Measurements from ENCODE around the gene ST7.

Gene ST7

DNA sequence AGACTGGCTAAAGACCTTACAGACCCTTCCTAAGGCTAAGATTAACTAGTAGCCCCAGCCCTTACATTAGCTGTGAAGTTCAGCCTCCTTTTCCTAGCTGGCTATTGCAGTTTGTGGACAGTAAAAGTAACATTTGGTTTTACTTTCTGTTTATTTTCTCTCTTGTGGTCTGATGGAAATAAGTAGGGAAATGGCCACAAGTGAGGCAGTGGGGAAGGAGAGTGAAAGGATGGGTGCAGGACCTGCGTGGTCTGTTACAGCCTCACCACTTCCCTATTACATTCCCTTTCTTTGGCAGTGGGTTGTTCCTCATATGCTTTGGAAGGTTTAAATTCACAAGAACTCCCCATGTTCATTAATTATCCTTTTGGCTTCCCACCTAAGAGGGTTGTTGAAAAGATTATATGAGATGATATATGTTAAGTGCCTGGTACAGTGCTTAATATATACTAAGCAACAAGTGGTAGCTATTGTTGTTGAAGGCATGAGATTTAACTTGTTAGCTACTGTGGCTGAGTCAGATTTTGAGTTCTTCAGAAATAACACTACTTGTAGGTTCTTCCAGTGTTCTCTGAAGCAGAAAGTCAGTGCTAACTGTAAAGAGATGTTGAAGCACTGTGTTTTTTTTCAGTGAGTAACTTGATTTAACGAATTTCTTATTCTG lies 181.7 kb downstream of the ST7 start:
- DNase-seq, result peak; percentile 30

DNA sequence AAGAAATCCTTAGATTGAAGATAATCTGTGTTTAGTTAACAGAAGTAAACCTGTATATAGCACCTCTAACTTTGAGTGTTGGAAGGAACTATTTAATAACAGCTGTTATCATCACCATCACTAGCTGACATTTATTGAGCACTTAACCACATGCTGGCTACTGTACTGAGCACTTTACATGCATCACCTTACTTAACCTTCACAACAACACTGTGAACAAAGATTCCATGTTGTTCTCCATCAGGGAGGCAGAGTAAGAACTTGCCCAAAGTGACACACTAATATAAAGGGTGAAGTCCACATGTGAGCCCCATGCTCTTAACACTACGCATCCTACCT lies 182.2 kb downstream of the ST7 start:
- DNase-seq, result no peak

DNA sequence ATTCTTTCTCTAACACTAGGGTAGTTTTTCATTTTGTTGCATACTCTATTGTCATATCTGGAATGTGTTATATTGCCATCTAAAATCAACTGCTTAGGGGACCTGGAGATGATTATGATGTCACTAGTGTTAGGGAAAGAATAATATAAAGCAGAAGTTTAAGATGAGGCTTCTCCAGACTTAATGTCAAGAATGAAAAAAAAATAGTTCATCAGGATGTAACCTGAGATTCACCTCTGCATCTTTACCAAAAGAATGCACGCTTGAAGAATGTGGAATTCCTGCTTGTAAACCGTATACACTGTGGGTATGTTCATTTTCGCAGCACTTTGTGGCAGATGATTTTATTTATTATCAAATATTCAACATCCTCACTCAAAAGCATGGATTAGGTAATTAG lies 184.6 kb downstream of the ST7 start:
- no peak for DNase-seq

DNA sequence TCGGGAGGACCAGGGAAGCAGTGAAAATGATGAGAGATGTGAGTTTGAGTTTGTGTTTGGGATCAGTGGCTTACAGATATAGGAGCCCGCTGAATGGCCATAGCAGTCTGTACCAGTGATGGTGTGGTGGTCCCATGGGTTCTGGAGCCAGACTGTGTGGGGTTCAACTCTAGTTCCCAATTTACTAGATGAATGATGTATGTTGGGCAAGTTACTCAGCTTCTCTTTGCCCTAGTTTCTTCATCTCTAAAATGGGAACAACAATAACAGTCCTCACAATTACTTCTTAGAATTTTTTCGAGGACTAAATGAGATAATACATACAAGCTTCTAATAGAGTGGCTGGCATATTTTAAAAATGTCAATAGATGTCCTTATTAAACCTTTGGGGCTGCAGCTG lies 185.2 kb downstream of the ST7 start:
- DNase-seq, result no peak

DNA sequence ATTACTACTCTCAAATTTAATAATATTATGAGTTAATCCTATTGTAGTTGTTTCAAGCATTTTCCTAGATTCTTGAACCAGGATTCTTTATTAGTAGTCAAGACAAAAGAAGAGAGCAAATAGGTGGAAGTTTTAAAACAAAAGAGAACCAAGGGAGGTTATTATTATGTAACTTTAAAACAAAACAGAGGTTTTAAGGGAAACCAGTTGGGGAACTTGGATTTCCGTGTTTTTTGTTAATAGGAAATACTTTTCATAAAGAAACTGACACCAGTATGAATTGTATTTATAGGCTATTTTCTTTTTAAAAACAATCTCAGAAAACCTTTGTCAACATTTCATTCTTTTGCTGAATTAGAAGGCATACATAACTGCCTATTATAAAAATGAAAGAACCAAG lies 185.7 kb downstream of the ST7 start:
- no peak for DNase-seq

DNA sequence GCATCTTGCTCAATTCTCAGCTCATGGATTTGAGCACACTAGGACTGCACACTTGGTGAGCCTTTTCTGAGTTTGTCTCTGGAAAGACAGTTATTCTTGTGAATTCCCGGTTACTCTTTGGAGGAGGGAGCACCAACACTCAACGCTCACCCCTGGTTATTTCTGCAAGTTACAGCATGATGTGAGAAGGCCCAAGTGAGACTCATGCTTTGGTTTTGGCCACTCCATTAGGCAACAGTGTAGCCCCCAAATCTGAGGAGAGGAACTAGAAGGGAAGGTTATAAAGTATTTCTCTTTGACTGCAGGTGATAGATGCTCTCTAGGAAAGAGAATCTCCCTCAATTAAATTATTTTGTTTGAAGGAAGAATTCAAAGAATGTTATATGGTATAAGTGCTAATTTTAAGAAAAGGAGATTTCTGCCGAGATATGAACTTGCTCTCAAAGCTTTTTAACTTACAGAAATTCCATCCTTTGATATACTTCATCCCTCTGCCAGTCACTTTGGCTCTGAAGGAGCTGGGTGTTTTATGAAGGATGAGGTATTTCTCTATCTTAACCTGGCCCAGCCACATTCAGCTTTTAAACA lies 186.2 kb downstream of the ST7 start:
- DNase-seq, result no peak

DNA sequence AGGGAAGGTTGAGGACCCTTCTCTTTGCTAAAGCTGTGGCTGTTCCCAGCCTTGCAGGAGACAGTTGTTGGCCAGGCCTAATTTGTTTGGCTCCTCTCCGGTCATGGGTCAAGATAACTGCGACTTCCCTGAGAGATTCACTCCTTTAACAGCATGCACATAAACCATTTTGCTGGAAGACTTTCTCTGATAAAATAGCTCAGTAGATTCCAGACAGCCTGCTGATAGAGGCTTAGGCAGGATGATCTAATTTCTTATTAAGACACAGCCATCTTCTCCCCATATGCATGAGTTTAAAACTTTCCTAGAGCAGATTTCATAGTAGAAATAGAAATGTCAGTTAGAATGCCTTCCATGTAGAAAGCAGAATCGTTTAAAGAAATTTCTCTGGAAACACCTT lies 187.6 kb downstream of the ST7 start:
- DNase-seq, result no peak

DNA sequence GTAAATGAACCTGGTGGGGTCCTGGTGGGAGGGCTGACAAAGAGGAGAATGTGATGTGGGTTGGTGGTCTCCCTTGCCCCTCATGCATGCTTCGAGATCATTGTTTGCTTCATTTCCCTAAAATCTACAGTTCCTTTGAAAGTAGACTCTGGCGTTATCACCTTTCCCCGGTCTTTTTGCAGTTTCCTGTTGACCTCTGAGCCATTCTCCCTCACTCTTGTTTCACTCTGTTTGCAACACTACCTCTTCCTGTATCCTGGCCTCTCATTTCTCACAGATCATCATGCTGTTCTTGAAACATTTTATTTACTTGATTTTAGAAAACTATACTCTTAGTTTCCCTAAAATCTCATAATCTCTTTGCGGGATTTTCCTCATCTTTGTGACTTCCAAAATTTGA lies 189.8 kb downstream of the ST7 start:
- DNase-seq, result no peak

DNA sequence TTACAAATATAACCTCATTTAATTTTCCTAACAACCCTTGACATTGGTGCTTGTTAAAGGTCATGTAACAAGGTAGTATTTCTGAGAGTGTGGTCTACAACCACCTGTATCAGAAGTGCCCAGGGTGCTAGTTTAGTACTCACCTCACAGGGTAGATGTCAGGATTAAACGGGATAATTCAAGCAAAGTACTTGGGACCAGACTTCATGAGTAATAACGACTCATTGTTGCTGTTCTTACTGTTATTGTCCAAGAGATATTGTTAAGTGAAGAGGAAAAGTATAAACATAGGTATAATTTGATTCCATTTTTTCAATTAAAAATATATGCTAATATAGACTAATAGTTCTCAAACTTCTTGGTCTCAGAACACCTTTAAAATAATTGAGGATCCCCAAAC lies 190.3 kb downstream of the ST7 start:
- DNase-seq, result no peak

DNA sequence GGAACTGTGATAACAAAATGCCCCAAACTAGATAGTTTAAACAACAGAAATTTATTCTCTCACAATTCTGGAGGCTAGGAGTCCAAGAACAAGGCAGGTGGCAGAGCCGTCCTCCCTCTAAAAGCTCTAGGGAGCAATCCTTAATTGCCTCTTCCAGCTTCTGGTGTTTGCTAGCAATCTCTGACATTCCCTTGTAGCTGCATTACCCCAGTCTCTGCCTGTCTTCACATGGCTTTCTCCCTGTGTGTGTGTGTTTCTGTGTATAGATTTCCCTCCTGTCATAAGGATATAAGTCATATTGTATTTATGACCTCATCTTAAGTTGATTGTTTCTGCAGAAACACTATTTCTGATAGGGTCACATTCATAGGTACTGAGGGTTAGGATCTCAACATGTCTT lies 192.0 kb downstream of the ST7 start:
- no peak for DNase-seq

DNA sequence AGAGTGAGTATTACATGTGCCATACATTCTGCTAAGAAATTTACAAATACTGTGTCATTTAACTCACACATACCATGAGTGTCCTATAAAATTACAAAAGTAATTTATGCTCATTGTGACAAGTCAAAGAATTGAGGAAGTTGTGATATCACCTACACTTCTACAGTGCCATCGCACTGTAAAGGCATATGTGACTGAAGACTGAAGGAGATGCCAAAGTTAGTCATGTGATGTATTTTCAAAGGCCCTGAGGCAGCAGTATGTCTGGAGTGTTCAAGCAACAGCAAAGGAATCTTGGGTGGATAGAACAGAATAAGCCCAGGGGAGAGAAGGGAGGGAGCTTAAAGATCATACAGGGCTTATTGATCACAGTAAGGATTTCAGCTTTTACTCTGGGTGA lies 192.8 kb downstream of the ST7 start:
- no peak for DNase-seq

DNA sequence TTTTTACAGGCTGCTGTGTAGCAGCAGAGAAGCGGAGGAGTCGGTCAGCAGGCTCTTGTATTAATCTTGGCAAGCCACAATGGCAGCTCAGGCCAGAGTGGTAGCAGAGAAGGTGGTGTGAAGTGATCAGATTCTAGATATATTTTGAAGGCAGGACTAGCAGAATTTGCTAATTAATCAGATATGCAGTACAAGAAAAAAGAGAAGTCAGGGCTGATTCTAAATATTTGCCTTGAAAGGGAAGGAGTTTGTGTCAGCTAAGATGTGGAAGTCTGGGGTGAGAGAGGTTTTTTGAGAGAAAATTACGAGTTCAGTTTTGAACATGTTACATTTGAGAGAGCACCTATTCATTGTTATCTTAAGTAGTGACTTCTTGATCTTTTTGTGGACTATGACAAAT lies 193.2 kb downstream of the ST7 start:
- DNase-seq, result no peak

DNA sequence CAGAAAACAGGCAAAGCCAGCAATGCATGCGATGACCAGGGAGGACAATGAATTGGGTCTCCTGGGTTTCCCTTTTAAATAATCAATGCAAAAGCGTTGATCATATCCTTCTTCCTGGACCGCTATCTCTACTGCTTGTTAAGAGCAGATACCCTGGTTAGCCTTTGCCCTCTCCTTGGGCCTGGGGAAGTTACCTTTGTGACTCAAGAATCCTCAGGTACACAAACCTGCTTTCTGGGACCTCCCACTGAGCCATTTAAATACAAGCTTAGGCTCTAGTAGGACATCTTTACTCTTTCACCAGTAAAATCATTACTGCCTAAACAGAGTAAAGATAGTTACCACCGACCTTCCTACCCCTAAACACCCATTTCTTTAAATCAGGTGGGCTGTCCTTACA lies 195.7 kb downstream of the ST7 start:
- DNase-seq, result no peak

DNA sequence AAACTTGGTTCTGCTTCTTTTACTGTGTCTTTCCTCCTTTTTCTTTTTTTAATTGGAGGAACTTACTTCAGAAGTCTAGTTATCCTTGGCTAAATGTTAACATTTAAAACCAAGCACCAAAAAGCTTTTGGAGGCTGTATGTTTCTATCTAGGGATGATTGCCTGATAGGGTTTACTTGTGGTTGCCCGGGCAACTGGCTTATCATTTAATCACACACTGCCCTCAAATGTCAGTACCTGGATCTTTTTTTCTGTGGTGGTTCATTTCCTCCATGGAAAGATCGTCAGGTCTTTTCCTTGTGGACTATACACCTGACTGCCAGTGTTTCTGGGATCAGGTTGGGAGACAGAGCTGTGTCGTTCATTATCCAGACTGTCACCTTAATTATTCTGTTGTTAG lies 196.4 kb downstream of the ST7 start:
- DNase-seq, result no peak

DNA sequence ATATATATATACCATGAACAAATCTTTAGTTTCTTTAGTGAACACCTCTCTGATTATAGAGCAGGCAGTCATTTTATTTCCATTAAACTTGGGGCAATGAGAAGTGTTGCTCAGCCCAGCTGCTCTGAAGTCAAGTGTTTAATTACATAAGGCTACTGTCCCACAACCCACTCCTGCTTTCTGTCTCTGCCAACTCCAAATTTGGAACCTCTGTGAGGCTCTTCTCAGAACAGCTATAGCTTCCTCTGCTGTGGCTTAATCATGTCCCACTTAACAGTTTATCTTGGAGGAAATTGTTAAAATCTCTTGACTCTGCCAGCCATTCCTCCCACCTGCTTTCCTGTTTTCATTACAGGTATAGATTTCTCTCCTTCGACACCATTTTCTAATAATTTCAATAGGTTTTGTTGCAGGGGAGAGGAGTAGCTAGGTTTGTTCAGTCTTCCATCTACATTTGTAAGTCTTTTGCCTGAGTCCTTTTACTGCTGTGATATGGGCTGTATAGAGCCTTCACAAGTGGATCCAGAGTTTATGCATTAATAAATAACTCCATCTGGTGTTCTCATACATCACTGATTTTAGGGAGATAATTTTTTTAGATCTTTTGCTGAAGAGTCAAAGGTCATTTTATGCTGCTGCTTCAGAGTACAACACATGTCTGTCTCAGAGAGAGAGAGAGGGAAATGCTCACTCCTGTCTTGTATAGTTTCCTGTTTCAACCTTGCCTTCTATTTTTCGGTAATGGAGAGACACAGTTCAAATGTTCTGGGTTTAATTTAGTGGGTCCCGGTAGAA lies 199.1 kb downstream of the ST7 start:
- DNase-seq, result no peak

DNA sequence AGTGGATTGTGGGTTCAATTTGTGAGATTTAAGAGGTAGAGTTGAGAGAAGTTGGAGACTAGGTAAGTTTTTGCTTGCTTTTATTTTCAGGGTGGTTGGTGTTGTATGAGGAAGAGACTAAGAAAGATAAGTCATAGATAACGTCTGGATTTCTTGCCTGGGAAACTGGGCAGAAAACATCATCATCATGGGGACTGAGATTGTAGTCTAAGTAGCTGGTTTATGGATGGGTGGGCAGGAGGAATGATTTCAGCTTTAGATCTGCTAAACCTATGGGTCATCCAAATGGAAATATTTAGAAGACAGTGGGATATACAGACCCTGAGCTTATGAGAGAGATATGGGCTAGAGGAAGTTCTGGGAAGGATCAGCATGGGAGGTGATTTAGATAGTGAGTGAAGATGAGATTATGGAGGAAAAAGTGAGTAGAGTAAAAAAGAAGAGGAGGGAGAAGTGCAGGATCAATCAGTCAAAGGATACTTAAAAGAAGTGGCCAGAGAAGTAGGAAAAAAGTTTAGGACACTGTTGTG lies 199.8 kb downstream of the ST7 start:
- DNase-seq, result no peak

DNA sequence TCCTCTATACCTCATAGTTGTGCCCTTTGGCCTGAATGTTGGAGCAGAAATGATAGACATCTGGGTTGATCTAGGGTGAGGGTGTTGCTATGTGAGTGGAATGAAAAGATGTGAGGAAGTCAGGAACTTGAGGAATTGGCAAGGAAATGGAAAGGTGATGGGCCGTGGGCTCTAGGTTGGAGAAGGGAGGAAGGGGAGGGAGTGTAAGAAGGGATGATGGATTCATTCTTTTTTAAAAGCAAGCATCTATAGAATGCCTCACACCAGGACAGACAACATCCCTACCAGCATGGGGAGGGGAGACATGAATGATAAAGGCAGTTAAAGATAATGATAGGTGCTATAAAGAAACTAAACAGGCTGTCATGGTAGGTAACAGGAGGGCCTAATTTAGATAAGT lies 201.4 kb downstream of the ST7 start:
- DNase-seq, result no peak

DNA sequence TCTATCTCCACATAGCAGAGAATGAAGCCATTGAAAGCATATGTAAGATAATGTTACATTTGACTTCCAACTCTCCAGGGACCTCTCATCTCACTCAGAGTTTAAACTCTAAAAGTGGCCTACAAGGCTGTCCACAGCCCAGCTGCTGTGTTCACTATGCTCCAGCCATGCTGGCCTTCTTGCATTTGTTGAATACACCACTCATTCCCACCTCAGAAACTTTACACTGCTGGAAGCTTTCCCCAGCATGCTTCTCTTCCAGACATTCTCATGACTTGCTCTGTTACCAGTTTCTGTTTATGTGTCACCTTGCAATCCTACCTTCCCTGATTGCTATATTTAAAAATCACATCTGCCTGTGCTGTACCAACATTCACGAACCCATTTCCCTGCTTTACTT lies 202.4 kb downstream of the ST7 start:
- no peak for DNase-seq

DNA sequence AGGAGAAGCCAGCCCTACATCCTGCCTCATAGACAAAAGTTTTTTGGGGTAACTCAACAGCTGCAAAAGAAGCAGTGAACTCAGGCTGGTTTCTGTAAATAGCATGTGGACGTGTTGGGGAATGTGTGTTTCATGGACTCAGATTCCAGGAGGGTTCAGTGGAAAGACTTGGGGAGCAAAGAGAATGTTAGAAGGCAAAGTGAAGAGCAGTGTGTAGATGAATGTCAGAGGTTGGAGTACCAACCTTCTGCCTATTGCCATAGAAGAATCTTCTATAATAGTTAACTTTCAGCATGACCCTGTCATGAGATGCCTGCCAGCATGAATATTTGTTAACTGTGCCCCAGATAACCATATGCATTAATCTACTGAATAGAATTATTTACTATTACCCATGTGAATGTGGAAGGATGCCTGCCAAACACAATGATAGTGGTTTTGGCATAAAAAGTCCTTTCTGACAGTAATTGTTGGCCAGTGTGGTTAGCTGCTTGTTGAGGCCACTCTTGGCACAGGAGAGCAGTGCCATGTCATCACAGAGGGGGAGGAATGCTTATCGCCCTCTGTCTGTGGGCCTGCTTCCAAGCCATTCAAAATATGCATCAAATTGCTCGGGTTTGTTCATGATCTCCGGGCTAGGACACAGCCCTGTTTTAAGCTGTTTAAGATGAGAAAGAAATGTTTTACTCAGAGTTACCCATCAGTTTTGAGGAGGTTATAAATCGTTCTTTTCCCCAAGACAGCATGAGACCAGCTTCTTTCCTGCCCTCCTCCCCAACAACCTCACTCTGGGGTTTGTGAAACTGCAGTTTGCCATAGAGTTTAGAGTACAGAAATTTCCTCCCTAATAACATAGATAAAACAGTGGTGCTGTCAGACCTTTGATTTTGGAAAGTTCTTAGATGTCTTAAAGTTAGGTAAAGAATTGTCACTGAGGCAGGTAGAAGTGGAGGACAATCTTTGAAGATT lies 204.2 kb downstream of the ST7 start:
- no peak for DNase-seq

DNA sequence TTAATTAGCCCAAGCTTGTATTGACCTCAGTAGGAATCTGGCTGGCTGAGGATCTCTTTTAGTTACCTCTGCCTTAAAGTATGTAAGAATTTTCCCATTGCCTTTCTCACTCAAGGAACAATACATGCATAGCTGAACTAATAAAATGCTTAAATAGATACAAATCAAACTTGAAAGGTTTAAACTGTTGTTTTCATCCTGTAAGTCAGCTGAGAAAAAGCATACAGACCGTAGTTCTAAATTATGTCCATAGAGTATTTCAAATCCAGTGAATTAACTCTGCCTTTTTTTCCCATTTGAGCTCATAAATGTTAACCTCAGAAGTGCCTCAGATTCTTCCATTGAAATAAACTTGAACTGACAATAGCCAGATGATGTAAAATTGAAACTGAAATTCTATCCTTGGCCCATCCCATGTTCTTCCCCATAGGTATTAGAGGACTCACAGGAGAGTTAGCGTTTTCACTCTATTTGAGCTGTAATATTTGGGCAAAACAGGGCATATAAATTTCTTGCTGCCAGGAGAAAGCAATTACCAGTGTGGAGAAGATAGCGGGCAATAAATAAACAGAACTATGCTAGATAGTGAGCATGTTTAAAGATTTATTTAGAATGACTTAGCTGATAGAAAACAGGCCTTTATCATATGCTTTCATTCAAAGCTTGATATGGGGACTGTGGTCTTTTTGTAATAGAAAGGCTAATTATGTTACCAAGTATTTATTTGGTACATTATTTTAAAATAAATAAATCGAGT lies 205.8 kb downstream of the ST7 start:
- no peak for DNase-seq

DNA sequence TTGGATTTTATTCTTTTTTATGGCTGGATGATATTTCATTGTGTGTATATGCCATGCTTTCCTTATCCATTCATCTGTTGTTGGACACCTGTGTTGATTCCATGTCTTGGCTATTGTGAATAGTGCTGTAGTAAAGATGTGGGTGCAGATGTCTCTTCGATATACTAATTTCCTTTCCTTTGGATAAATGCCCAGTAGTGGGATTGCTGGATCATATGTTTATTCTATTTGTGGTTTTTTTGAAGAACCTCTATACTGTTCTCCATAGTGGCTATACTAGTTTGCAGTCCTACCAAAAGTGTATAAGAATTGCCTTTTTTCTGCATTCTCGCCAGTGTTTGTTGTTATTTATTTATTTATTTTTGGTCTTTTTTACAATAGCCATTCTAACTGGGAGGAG lies 209.8 kb downstream of the ST7 start:
- no peak for DNase-seq

DNA sequence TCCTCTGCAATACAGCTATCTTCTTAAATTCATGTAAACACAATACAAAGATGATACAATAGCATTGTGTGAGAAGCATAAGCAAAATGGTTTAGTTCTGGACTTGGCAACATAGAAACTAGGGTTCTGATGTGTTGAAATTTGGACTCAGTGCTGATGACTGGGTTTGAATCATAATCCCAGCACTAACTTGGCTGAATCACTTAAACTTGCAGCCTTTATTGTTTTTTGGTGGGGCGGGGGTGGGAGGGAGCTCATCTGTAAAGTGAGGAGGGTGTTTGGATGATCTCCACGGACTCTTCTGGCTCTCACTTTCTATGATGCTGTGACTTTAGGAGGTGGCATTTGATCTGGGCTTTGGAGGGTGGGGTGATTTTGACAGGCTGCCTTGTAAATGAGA lies 211.3 kb downstream of the ST7 start:
- no peak for DNase-seq
